Measurements from ENCODE around the gene SAT1.
"Not testable (repeated sequence)": the region's sequence is repeated elsewhere in the genome, so short reads cannot be mapped to it uniquely, and the experiment has no call there.

SAT1 gene

DNA sequence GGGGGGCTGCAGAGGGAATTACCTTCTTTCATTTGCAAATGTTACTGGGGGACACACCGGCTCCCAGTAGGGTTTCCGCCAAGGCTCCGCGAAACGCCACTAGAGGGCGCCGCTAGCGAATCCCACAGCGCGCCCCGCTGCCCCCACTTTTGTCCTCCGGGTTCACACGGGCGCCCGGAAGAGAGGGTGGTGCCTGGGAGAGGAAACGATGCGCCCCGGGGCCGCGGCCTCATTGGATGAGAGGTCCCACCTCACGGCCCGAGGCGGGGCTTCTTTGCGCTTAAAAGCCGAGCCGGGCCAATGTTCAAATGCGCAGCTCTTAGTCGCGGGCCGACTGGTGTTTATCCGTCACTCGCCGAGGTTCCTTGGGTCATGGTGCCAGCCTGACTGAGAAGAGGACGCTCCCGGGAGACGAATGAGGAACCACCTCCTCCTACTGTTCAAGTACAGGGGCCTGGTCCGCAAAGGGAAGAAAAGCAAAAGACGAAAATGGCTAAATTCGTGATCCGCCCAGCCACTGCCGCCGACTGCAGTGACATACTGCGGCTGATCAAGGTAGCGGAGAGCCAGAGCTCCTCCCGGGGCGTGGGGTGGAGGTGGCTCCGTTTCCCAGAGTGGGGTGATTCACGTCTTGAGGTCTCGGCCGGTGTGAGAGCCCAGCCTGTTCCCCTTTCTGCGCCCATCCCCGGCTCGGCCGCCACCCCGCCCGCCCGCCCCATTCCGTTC, at the start of gene SAT1:
TSS of gene SAT1 (plus strand) at position 311 of the 726 bp plus-strand sequence. CDS start at position 490, 179 bp downstream.
- H3K27ac ChIP-seq: peak within 1 kb of the TSS; percentile 70 to 93

DNA sequence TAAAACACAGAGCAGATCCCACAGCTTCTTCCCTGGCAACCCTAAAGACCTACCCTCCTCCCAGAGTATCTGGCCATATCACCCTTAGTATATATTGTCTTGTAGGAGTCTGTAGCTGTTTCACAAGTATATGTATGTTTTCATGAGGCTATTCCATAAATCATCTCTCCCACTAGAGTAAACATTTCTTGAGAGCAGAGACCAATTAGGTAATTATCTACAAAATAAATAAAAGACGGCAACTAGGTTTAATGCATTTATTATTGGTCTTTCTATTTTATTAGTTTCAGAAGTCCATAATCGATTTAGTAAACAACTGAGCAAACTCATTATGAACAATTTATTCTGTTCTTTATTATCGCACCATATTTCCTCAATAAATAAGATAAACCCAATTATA, 46.9 kb upstream of the SAT1 start:
- no peak overlapping the region for H3K4me3 ChIP-seq

More for the DNA sequence above, at the start of gene SAT1:
- peak; percentile 95 for DNase-seq (ENCODE audit: low spot score)
- TF ChIP-seq, protein P1, sequence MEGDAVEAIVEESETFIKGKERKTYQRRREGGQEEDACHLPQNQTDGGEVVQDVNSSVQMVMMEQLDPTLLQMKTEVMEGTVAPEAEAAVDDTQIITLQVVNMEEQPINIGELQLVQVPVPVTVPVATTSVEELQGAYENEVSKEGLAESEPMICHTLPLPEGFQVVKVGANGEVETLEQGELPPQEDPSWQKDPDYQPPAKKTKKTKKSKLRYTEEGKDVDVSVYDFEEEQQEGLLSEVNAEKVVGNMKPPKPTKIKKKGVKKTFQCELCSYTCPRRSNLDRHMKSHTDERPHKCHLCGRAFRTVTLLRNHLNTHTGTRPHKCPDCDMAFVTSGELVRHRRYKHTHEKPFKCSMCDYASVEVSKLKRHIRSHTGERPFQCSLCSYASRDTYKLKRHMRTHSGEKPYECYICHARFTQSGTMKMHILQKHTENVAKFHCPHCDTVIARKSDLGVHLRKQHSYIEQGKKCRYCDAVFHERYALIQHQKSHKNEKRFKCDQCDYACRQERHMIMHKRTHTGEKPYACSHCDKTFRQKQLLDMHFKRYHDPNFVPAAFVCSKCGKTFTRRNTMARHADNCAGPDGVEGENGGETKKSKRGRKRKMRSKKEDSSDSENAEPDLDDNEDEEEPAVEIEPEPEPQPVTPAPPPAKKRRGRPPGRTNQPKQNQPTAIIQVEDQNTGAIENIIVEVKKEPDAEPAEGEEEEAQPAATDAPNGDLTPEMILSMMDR (IDR thresholded peaks at IDR 0.05): peak; percentile 46
- peak within 1 kb of the TSS; percentile 73 for H3K4me3 ChIP-seq

DNA sequence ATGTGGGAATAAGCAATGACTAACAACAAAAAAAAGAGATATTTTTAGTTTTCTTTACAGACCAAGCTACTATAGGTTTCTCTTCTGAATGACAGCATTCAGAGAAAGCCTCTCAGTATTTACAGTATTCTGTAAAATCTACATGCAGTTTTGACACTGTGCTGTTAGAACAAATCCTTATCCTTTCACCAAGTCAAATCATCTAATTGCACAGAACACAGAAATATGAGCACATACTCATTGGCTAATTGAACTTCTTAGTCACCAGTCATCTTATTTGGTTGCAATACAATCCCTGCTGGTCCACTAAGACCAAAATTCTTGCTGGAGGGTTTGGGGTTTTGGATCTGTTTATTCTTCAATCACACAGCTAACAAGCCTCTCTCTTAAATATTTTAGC, 45.6 kb upstream of the SAT1 start:
- DNase-seq (ENCODE audit: low spot score): no peak
- TF ChIP-seq, protein P1 (IDR thresholded peaks at IDR 0.05): no peak
- Histone ChIP-seq H3K4me3 (no peak overlapping the region), H3K27ac (no peak overlapping the region)

More for the DNA sequence above, 46.9 kb upstream of the SAT1 start:
- no peak for DNase-seq (ENCODE audit: low spot score)
- H3K27ac ChIP-seq: no peak overlapping the region
- TF ChIP-seq, protein P1 (IDR thresholded peaks at IDR 0.05): no peak

DNA sequence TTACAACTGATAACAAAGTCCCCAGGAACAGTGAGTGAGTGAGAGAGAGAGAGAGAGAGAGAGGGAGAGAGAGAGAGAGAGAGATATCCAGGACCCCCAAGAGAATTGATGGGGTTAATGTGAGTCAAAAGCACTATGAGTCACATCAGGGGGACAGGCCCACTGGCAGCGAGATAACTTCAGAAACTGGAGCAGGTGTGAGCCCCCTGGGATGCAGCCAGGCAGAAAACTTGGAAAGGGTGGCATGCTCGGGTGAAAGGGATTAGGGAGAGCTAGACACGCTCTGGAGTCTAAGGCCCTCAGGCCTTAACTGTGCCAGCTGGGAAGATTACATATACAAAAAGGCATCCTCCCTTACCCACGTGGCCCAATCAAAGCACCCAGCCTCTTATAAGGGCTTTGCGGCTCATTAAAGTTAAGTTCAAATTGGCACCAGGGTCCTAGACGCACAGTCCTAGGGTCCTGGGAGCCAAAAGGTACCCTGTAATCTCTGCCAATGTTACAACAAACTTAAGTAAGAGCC, 40.7 kb upstream of the SAT1 start:
- DNase-seq (ENCODE audit: low spot score): no peak
- TF ChIP-seq, protein P1 (IDR thresholded peaks at IDR 0.05): no peak
- peak overlapping the region; percentile 76 for H3K4me3 ChIP-seq

DNA sequence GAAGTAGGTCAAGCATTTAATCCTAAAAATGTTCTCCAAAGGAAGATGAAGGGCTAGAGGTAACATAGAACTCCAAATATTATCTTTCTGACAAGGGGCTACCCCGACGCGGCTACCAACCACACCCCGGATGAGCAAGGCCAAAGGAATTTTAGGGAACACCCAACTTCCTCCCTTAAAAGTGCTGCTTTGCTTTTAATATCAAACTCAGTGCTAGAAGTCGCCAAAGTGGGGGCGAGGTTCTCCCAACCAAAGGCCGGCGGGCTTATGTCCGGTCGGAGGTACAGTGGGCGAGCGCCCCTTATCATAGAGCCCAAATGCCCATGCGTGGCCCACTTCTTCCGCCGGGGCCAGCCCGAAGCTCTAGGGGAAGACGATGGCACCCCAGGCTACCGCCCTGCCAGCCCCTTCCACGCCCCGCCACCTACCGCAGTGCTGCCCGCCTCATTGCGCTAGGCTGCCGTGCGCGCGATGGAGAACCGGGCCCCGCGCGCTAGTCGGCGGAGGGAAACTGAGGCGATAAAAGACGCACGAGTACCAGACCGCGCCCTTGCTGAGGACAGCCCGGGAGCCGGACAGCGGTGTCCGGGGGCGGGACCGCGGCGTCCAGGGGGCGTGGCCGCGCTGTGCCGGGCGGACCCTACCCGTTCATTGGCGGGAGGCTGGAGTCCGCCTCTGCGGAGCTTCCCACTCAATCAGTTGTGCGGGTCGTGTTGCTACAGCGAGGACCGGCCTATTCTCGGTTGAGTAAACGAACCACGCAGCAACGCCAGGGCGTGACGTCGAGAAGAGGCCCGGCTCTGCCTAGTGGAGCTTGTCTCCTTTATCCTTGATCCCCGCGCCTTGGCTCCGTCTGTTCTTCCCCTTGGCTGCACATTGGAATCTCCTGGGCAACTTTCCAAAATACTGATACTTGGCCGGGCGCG, 40.0 kb upstream of the SAT1 start, which contains the start of gene ACOT9:
TSS of gene ACOT9 (minus strand) at position 580 of the 926 bp plus-strand sequence. CDS start at position 448, 132 bp downstream.
- peak within 1 kb of the TSS; percentile 76 for H3K4me3 ChIP-seq
- DNase-seq (ENCODE audit: low spot score): peak; percentile 95
- TF ChIP-seq, protein P1 (IDR thresholded peaks at IDR 0.05): no peak
- peak within 1 kb of the TSS; percentile 87 to 90 for H3K27ac ChIP-seq

More for the DNA sequence above, 40.7 kb upstream of the SAT1 start:
- H3K27ac ChIP-seq: peak overlapping the region; percentile 87 to 90

DNA sequence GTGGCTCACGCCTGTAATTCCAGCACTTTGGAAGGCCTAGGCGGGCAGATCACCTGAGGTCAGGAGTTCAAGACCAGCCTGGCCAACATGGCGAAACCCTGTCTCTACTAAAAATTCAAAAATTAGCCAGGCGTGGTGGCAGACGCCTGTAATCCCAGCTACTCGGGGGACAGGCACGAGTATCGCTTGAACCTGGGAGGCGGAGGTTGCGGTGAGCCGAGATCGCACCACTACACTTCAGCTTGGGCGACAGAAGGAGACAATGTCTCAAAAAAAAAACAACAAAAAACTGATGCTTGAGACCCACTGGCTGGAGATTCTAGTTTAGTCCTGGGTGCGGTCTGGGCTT, 39.4 kb upstream of the SAT1 start:
- H3K27ac ChIP-seq: peak overlapping the region; percentile 87 to 90
- DNase-seq (ENCODE audit: low spot score): not testable (repeated sequence)
- H3K4me3 ChIP-seq: peak overlapping the region; percentile 76

DNA sequence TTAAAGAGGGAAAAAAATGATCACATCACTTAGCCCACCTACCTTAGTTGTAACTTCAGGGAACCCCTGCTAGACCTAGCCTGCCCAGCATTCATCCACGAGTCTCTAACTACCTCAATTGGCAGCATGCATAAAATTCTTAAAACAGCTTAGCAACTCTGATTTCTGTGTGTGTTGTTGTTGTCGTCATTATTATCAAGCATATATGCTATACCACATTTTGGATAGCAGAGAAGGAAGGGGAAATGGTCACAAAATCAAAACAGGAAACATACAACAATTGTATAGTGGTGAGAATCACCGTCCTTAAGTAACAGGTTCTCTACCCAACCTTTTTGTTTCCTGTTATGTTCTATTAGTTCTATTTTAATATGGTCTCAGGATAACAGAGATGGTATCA, 37.2 kb upstream of the SAT1 start:
- Histone ChIP-seq H3K4me3 (no peak overlapping the region), H3K27ac (no peak overlapping the region)
- TF ChIP-seq, protein P1 (IDR thresholded peaks at IDR 0.05): no peak
- DNase-seq (ENCODE audit: low spot score): no peak

Data from coronary artery (tissue), 2 donors.